Measurements from ENCODE around the gene SCARB2. TPM values are rescaled to one million over a fixed set of nuclear protein-coding genes. Genes with fewer than 3 reads are reported as not detected.
A peak's percentile ranks its signal among the peaks of the same experiment; 100 is the strongest.

Gene SCARB2
- total RNA-seq, 1 donor from 2014 or later, result 172 TPM

- peaks cover 62% of the 10 kb centered on the region for H3K79me2 ChIP-seq (ENCODE audit: insufficient read depth, low read length)
- no peak for FAIRE-seq
Observed at GRCh38 chr4:76147454-76148141, 66.0 kb downstream of the SCARB2 start.

DNA sequence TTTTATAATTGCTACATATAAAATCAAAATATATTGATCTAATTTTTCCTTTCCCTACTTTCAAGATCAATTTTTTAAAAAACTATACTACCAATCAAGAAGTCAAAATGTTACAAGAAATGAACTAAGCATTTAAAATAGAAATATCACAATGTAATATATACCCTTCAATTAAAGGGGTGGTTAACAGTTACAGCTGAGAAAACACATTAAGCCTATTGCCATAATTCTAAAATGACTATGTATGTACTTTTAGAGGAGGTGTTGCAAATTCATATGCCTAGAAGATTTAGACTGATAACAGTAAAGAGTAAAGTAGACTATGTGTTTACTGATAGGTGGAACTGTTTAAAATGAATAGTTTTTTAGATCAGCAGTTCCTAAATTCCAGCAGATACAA lies 69.1 kb downstream of the SCARB2 start:
- no peak overlapping the region for H3K27ac Mint-ChIP-seq (ENCODE audit: unreplicated experiment)
- H3K4me3 ChIP-seq (ENCODE audit: insufficient read depth, low read depth, low read length), result no peak overlapping the region
- DNase-seq (ENCODE audit: low read depth), result no peak
- H3K27ac ChIP-seq (ENCODE audit: low read depth, low read length), result no peak overlapping the region
- H3K36me3 ChIP-seq (ENCODE audit: insufficient read depth, low read length), result peaks cover 19% of the 10 kb centered on the region
- peaks cover 89% of the 10 kb centered on the region for H3K79me2 ChIP-seq (ENCODE audit: insufficient read depth, low read length)
- no peak for TF ChIP-seq CTCF (IDR thresholded peaks at IDR 0.05; ENCODE audit: insufficient read depth, low read depth, low read length)
- no peak for TF ChIP-seq EZH2 (IDR thresholded peaks at IDR 0.05; ENCODE audit: insufficient read depth, low read length)
- H2AFZ ChIP-seq (ENCODE audit: low read depth, low read length), result no peak overlapping the region
- no peak overlapping the region for H3K9ac ChIP-seq (ENCODE audit: low read length)
- H3K4me2 ChIP-seq (ENCODE audit: low read length), result no peak overlapping the region
- H3K9me3 Mint-ChIP-seq (ENCODE audit: unreplicated experiment), result no peaks in the 10 kb centered on the region
- no peak overlapping the region for H3K4me3 Mint-ChIP-seq (ENCODE audit: unreplicated experiment)
- no peaks in the 10 kb centered on the region for H3K9me3 ChIP-seq (ENCODE audit: insufficient read depth, low read depth, low read length)
- peaks cover 14% of the 10 kb centered on the region for H3K36me3 Mint-ChIP-seq (ENCODE audit: low read depth, unreplicated experiment)
- H4K20me1 ChIP-seq (ENCODE audit: insufficient read depth, low read length), result peaks cover 20% of the 10 kb centered on the region
- H3K4me1 ChIP-seq (ENCODE audit: insufficient read depth, low read length), result peaks cover 11% of the 10 kb centered on the region
- no peaks in the 10 kb centered on the region for H3K27me3 ChIP-seq (ENCODE audit: insufficient read depth, low read length)
- FAIRE-seq, result no peak
- peaks cover 10% of the 10 kb centered on the region for H3K4me1 Mint-ChIP-seq (ENCODE audit: low read depth, unreplicated experiment)
- H3K27me3 Mint-ChIP-seq (ENCODE audit: low read depth, unreplicated experiment), result no peaks in the 10 kb centered on the region

More at GRCh38 chr4:76147454-76148141, 66.0 kb downstream of the SCARB2 start:
- Histone ChIP-seq H3K4me3 (ENCODE audit: insufficient read depth, low read depth, low read length) (peak overlapping the region; percentile 99), H3K9me3 (ENCODE audit: insufficient read depth, low read depth, low read length) (no peaks in the 10 kb centered on the region), H4K20me1 (ENCODE audit: insufficient read depth, low read length) (peaks cover 6% of the 10 kb centered on the region), H3K36me3 (ENCODE audit: insufficient read depth, low read length) (peaks cover 3% of the 10 kb centered on the region), H3K27me3 (ENCODE audit: insufficient read depth, low read length) (no peaks in the 10 kb centered on the region), H3K9ac (ENCODE audit: low read length) (peak overlapping the region; percentile 96), H3K4me2 (ENCODE audit: low read length) (peak overlapping the region; percentile 100), H2AFZ (ENCODE audit: low read depth, low read length) (peak overlapping the region; percentile 97), H3K27ac (ENCODE audit: low read depth, low read length) (peak overlapping the region; percentile 95), H3K4me1 (ENCODE audit: insufficient read depth, low read length) (peaks cover 13% of the 10 kb centered on the region)
- H3K9me3 Mint-ChIP-seq (ENCODE audit: unreplicated experiment), result no peaks in the 10 kb centered on the region
- H3K27ac Mint-ChIP-seq (ENCODE audit: unreplicated experiment), result peak overlapping the region; percentile 84
- peaks cover 3% of the 10 kb centered on the region for H3K36me3 Mint-ChIP-seq (ENCODE audit: low read depth, unreplicated experiment)
- peaks cover 12% of the 10 kb centered on the region for H3K4me1 Mint-ChIP-seq (ENCODE audit: low read depth, unreplicated experiment)
- no peak for TF ChIP-seq EZH2 (IDR thresholded peaks at IDR 0.05; ENCODE audit: insufficient read depth, low read length)
- TF ChIP-seq CTCF (IDR thresholded peaks at IDR 0.05; ENCODE audit: insufficient read depth, low read depth, low read length), result no peak
- DNase-seq (ENCODE audit: low read depth), result peak; percentile 73
- no peaks in the 10 kb centered on the region for H3K27me3 Mint-ChIP-seq (ENCODE audit: low read depth, unreplicated experiment)
- peak overlapping the region; percentile 99 for H3K4me3 Mint-ChIP-seq (ENCODE audit: unreplicated experiment)

DNA sequence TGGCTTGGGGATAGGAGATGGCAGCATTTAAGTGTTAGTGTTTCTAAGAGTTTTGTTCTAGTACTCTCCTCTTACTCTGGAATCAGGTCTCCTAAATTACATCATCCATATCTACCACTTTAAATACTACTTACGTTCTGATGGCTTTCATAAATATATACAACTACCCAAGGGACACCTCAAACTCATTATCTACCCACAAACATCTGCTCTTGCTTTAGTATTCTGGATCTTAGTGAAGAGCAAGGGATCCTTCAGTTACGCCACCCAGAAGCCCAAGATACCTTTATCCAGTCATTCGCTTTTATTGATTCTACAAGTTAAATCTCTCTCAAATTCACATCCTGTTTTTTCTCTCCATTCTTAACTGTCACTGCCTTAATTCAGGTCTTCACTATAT lies 72.4 kb downstream of the SCARB2 start:
- Histone ChIP-seq H3K4me1 (ENCODE audit: insufficient read depth, low read length) (no peaks in the 10 kb centered on the region), H3K9me3 (ENCODE audit: insufficient read depth, low read depth, low read length) (no peaks in the 10 kb centered on the region), H3K27ac (ENCODE audit: low read depth, low read length) (no peak overlapping the region), H3K9ac (ENCODE audit: low read length) (no peak overlapping the region), H3K79me2 (ENCODE audit: insufficient read depth, low read length) (peaks cover 89% of the 10 kb centered on the region), H3K4me3 (ENCODE audit: insufficient read depth, low read depth, low read length) (no peak overlapping the region), H3K27me3 (ENCODE audit: insufficient read depth, low read length) (no peaks in the 10 kb centered on the region), H3K4me2 (ENCODE audit: low read length) (no peak overlapping the region), H3K36me3 (ENCODE audit: insufficient read depth, low read length) (peaks cover 36% of the 10 kb centered on the region), H2AFZ (ENCODE audit: low read depth, low read length) (no peak overlapping the region), H4K20me1 (ENCODE audit: insufficient read depth, low read length) (peaks cover 31% of the 10 kb centered on the region)
- Mint-ChIP-seq H3K27me3 (ENCODE audit: low read depth, unreplicated experiment) (no peaks in the 10 kb centered on the region), H3K27ac (ENCODE audit: unreplicated experiment) (no peak overlapping the region), H3K4me3 (ENCODE audit: unreplicated experiment) (no peak overlapping the region), H3K9me3 (ENCODE audit: unreplicated experiment) (no peaks in the 10 kb centered on the region), H3K36me3 (ENCODE audit: low read depth, unreplicated experiment) (peaks cover 18% of the 10 kb centered on the region), H3K4me1 (ENCODE audit: low read depth, unreplicated experiment) (peaks cover 3% of the 10 kb centered on the region)
- DNase-seq (ENCODE audit: low read depth) (no peak), FAIRE-seq (no peak)
- TF ChIP-seq EZH2 (IDR thresholded peaks at IDR 0.05; ENCODE audit: insufficient read depth, low read length) (no peak), CTCF (IDR thresholded peaks at IDR 0.05; ENCODE audit: insufficient read depth, low read depth, low read length) (no peak)
